GM12891 (cell line): ENCODE results near the gene DENND4B.

Experiments
- POLR2A ChIP-seq: IDR thresholded peaks from 2 replicates; pipeline ENCODE4 v1.6.1; 2011; ENCODE audit warnings: low read depth, low read length, control low read depth
- POLR2AphosphoS5 ChIP-seq: IDR thresholded peaks from 2 replicates; pipeline ENCODE4 v1.6.1; 2011; ENCODE audit warnings: low read depth, low read length, control low read depth
- POU2F2 ChIP-seq: IDR thresholded peaks from 2 replicates; pipeline ENCODE4 v1.6.1; 2011; ENCODE audit warnings: low read depth, mild to moderate bottlenecking, control low read depth, low read length, moderate library complexity
- SPI1 ChIP-seq: IDR thresholded peaks from 2 replicates; pipeline ENCODE4 v1.6.1; 2011; ENCODE audit warnings: low read depth, low read length, control low read depth
- TAF1 ChIP-seq: IDR thresholded peaks from 2 replicates; pipeline ENCODE4 v1.6.1; 2011; ENCODE audit warnings: low read depth, low read length, control low read depth

GRCh38 chr1:153963850-153964331 lies 17.4 kb upstream of the DENND4B start:
- TF ChIP-seq POLR2A (no peak), POLR2AphosphoS5 (no peak), TAF1 (no peak; the same call in 1 of the 2 replicates), POU2F2 (no peak), SPI1 (no peak)
